ENCODE measurements around the gene CLEC7A.

Gene CLEC7A

DNA sequence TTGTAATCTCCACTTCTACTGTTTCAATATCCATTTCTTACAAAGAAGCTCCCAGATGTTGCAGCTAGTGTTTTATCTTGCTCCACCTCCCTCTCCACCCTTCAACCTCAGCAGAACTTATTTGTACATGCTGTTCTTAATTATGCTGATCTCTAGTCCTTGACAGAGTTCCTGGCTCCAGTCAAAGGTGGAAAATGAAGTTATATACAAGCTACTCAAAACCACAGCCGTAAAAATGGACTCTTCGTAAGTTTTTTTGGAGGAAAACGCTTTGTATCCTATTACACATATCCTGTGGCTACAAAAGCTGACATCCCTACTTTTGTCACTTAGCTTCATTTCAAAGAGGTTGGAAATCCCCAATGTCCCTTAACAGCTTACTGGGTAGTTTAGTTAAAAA is 32.5 kb downstream of the CLEC7A start:
- H3K4me3 ChIP-seq (ENCODE audit: low read depth, low read length): no peak overlapping the region

DNA sequence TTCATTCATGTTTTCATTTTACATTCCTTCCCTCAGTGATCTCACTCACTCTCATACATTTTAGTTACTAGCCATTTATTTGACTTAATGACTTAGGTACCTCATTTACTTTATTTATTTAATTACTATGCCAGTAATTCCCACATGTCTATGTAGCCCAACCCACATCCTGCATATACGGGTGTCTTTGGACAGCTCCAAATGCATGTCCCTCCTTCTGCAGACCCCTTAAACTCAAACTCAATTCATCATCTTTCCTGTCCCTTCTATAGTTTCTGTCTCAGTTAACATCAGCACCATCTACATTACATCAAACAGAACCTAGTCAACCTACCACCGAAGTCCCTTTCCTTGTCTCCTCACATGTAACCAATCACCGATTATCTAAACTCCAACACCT is 34.0 kb downstream of the CLEC7A start:
- no peak overlapping the region for H3K4me3 ChIP-seq (ENCODE audit: low read depth, low read length)

DNA sequence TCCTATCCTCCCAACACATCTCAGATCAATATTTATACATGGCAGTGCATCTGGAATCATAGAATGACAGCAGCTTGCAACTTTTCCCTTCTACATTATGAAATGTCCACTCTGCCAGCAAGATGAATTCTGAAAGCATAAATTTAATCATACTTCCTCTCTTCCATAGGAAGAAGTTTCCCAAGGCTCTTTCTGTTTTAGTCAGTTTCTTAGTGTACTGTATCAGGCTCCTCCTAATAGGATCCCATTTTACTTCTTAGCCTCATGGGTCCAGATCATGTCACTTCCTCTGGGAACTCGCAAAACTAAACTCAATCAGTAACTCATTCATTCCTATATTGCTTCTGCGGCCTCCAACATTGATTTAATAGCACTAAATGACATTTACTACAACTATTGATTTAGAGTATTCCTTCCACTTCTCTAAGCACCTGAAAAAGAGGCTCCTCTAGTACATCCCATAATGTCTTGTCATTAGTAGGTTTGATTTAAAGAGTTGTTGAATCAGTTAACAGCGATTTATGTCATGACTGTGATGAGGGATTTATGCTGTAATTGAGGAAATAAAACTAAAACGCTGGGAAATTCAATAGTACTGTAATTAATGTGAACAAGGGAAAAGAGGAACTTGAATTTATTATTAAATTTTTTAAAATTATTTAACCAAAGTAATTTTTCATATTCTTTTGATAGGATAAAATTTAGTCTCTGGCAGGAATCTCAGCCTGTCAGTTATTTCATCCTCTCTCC is 35.2 kb downstream of the CLEC7A start:
- H3K4me3 ChIP-seq (ENCODE audit: low read depth, low read length): no peak overlapping the region

GRCh38 chr12:10088955-10089900 is 40.8 kb downstream of the CLEC7A start:
- H3K4me3 ChIP-seq (ENCODE audit: low read depth, low read length): no peak overlapping the region

DNA sequence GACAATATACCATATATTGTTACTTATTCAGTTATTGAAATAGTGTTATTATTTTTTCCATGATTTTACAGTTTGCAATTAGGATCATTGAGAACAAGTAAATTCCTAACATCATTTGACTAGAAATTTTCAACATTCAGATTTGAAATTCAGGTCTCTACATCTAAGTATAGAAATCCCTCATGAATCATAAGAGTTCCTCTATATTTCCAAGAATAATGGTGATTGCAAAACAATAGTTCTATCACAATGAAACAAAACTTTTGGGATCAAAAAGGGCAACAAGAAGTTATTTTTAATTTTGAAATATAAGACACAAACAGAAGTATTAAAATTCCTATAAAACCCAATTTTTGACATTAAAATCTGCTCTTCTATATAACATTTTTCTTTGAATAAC is 42.0 kb downstream of the CLEC7A start:
- H3K4me3 ChIP-seq (ENCODE audit: low read depth, low read length): no peak overlapping the region

- H3K4me3 ChIP-seq (ENCODE audit: low read depth, low read length): no peak overlapping the region
Measured at GRCh38 chr12:10086387-10086786, 43.6 kb downstream of the CLEC7A start.

GRCh38 chr12:10084733-10085132 is 45.3 kb downstream of the CLEC7A start:
- H3K4me3 ChIP-seq (ENCODE audit: low read depth, low read length): no peak overlapping the region

- H3K4me3 ChIP-seq (ENCODE audit: low read depth, low read length): no peak overlapping the region
Measured at GRCh38 chr12:10082117-10082874, 47.7 kb downstream of the CLEC7A start.

GRCh38 chr12:10075451-10075850 is 54.5 kb downstream of the CLEC7A start:
- H3K4me3 ChIP-seq (ENCODE audit: low read depth, low read length): no peak overlapping the region

DNA sequence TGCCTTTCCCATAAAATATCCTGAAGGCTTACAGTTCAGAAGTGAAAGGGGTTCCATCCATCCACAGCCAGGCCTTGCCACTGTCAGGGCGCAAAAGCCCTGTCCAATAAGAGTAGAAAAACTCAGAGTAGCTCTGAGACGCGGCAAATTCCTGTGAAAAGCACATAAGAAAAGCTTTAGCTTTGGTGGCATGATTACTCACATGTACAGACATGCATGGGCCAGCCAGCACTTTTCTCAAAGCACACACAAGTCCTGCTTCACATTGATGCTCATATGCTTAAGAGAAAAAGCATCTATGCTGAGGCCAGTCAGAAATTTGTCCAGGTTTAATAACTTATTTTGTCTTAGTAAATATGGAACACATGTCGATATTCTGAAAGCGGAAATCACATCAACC is 56.7 kb downstream of the CLEC7A start:
- no peak overlapping the region for H3K4me3 ChIP-seq (ENCODE audit: low read depth, low read length)

GRCh38 chr12:10072131-10072530 is 57.9 kb downstream of the CLEC7A start:
- H3K4me3 ChIP-seq (ENCODE audit: low read depth, low read length): no peak overlapping the region

- H3K4me3 ChIP-seq (ENCODE audit: low read depth, low read length): no peak overlapping the region
Measured at GRCh38 chr12:10070380-10070779, 59.6 kb downstream of the CLEC7A start.

GRCh38 chr12:10069976-10070375 is 60.0 kb downstream of the CLEC7A start:
- no peak overlapping the region for H3K4me3 ChIP-seq (ENCODE audit: low read depth, low read length)

DNA sequence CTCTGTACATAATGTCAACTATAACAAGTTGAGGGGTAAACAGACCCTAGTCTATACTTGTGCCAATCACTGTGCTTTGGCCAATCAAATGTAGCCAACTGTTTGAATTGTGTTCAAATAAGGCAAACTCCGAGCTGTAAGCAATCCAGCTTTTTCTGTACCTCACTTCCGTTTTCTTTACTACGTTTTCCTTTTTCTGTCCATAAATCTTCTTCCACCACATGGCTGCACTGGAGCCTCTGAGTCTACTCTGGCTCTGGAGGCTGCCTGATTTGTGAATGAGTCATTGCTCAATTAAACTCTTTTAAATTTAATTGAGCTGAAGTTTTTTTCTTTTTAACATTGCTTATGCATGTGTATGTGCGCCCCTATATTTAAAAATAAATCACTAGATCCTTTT is 60.9 kb downstream of the CLEC7A start:
- no peak overlapping the region for H3K4me3 ChIP-seq (ENCODE audit: low read depth, low read length)

- no peak overlapping the region for H3K4me3 ChIP-seq (ENCODE audit: low read depth, low read length)
Measured at GRCh38 chr12:10068644-10069043, 61.4 kb downstream of the CLEC7A start.

DNA sequence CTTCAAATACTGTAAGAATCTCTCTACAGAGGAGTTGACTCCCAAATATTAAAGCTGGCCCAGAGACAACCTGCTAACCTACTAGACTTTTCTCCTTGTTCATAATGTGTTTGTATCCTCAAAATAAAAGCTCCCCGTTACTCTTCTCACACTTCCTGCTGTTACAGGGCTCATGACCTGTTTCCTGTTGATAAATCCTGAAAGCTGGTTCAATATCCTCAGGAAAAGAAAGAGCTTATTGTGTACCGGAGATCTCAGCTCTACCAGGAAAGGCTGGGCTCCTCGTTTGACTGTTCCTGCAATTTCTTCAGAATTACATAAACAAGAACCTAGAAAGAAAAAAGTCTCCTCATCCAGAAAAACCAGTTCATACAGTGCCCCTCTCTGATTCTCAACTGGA is 62.1 kb downstream of the CLEC7A start:
- H3K4me3 ChIP-seq (ENCODE audit: low read depth, low read length): no peak overlapping the region

- H3K4me3 ChIP-seq (ENCODE audit: low read depth, low read length): no peak overlapping the region
Measured at GRCh38 chr12:10067264-10067663, 62.7 kb downstream of the CLEC7A start.

Data from iPS-11a (cell line).